Endothelial cell of umbilical vein (primary cell): ENCODE measurements around the gene COX10. TPM values are rescaled to one million over a fixed set of nuclear protein-coding genes. Genes with fewer than 3 reads are reported as not detected.

Source experiments
- BruUV-seq: library from RNA; stranded (reverse); fragments of 400-500 nt; replicated peaks from 2 replicates; lab custom pipeline; 2021; lab: Mats Ljungman, UMichigan
- CTCF ChIA-PET: fragments of 300-600, 350-600 bp; sonication (Branson Sonifier 250); formaldehyde crosslinking; loops from one replicate; lab custom pipeline; 2021; ENCODE audit warnings: antibody characterized with exemption, inconsistent platforms; lab: Charles Lee
- POLR2A ChIA-PET: fragments of 300-600, 350-600 bp; sonication (Branson Sonifier 250); formaldehyde crosslinking; loops from one replicate; lab custom pipeline; 2021; ENCODE audit warnings: antibody characterized with exemption, inconsistent platforms; lab: Charles Lee
- DNase-seq: peaks from one replicate; pipeline ENCODE4 v3.0.0-alpha.2; 2011; ENCODE audit warnings: low read depth, low spot score
- FAIRE-seq: peaks from 2 replicates; lab custom pipeline; 2011; peaks lifted over from hg19 to GRCh38; lab: Jason Lieb, UNC
- H2AFZ ChIP-seq: 2 replicates; pipeline ENCODE4 v1.6.0; 2012; ENCODE audit warnings: low read depth, low read length, control low read depth, inconsistent platforms
- H3K27ac ChIP-seq: 2 replicates; pipeline ENCODE4 v1.5.1; 2011; ENCODE audit warnings: low read depth, mild to moderate bottlenecking, control low read depth, low read length, moderate library complexity; ENCODE audit not compliant: insufficient read depth
- H3K27me3 ChIP-seq, 2 experiments: 2 replicates each; pipeline versions ENCODE4 v1.6.0 to v1.6.1; 2011; ENCODE audit warnings: low read length in 2 of 2, mixed read lengths in 1 of 2; ENCODE audit not compliant: control insufficient read depth in 2 of 2, insufficient read depth in 2 of 2
- H3K36me3 ChIP-seq, 2 experiments: 2 replicates in 1 of 2; 3 replicates in 1 of 2; pipeline ENCODE4 v1.5.1; 2011; ENCODE audit warnings: low read length in 2 of 2, mild to moderate bottlenecking in 1 of 2, moderate library complexity in 1 of 2; ENCODE audit not compliant: control insufficient read depth in 2 of 2, insufficient read depth in 2 of 2; ENCODE audit errors: extremely low read depth in 1 of 2
- H3K4me1 ChIP-seq: 3 replicates; pipeline ENCODE4 v1.5.1; 2011; ENCODE audit warnings: mild to moderate bottlenecking, low read length; ENCODE audit not compliant: control insufficient read depth, insufficient read depth; ENCODE audit errors: extremely low read depth
- H3K4me2 ChIP-seq: 2 replicates; pipeline ENCODE4 v1.6.1; 2011; ENCODE audit warnings: low read length, control low read depth, mixed read lengths; ENCODE audit not compliant: insufficient read depth
- H3K4me3 ChIP-seq, 3 experiments: fragments of 200-600 bp in 1 of 3; sonication (generic), shearing (Covaris generic) in 1 of 3; replicated peaks in 1 of 3; 2 replicates each; pipeline ENCODE4 v1.5.1; 2011 to 2016; ENCODE audit warnings: control low read depth in 3 of 3, low read length in 3 of 3, mild to moderate bottlenecking in 2 of 3, inconsistent platforms in 1 of 3, low read depth in 1 of 3, moderate library complexity in 1 of 3; ENCODE audit not compliant: insufficient read depth in 1 of 3
- H3K79me2 ChIP-seq: 2 replicates; pipeline ENCODE4 v1.6.0; 2012; ENCODE audit warnings: low read length, inconsistent platforms; ENCODE audit not compliant: control insufficient read depth, insufficient read depth
- H3K9ac ChIP-seq: replicated peaks from 2 replicates; pipeline ENCODE3; 2011; ENCODE audit warnings: low read length, control low read depth; ENCODE audit not compliant: insufficient read depth; ENCODE audit errors: extremely low read depth
- H3K9me1 ChIP-seq: replicated peaks from 3 replicates; pipeline ENCODE4 v1.6.0; 2011; ENCODE audit warnings: mild to moderate bottlenecking, low read length; ENCODE audit not compliant: control insufficient read depth, insufficient read depth; ENCODE audit errors: extremely low read depth
- H3K9me3 ChIP-seq: replicated peaks from 2 replicates; pipeline ENCODE4 v1.5.1; 2012; ENCODE audit warnings: low read length, inconsistent platforms; ENCODE audit not compliant: control insufficient read depth, insufficient read depth
- H4K20me1 ChIP-seq: replicated peaks from 2 replicates; pipeline ENCODE3; 2011; ENCODE audit warnings: mild to moderate bottlenecking, low read length; ENCODE audit not compliant: control insufficient read depth, insufficient read depth; ENCODE audit errors: extremely low read depth
- EZH2 ChIP-seq: IDR thresholded peaks from 2 replicates; pipeline ENCODE4 v1.6.1; 2012; ENCODE audit warnings: borderline replicate concordance, low read depth, mild to moderate bottlenecking, moderate library complexity, low read length, inconsistent platforms; ENCODE audit not compliant: severe bottlenecking
- FOS ChIP-seq: IDR thresholded peaks from 2 replicates; pipeline ENCODE4 v1.6.1; 2011; ENCODE audit warnings: mild to moderate bottlenecking, low read length, moderate library complexity, borderline replicate concordance; ENCODE audit not compliant: insufficient read depth
- GATA2 ChIP-seq: IDR thresholded peaks from 2 replicates; pipeline ENCODE4 v1.7.0; 2011; ENCODE audit warnings: low read depth, mild to moderate bottlenecking, moderate library complexity, mixed read lengths, low read length; ENCODE audit not compliant: insufficient read length, insufficient read depth
- JUN ChIP-seq: IDR thresholded peaks from 2 replicates; pipeline ENCODE4 v1.6.1; 2011; ENCODE audit warnings: borderline replicate concordance, low read depth; ENCODE audit not compliant: insufficient read length, insufficient read depth
- MAX ChIP-seq: IDR thresholded peaks from 2 replicates; pipeline ENCODE4 v1.6.1; 2011; ENCODE audit not compliant: insufficient read depth, insufficient read length
- MYC ChIP-seq: IDR thresholded peaks from one replicate; pipeline ENCODE4 v1.6.1; 2011; ENCODE audit warnings: mild to moderate bottlenecking, low read depth, low read length
- POLR2A ChIP-seq: IDR thresholded peaks from 2 replicates; pipeline ENCODE4 v1.6.1; 2012; ENCODE audit warnings: low read depth, mild to moderate bottlenecking, control low read depth, low read length
- POLR2AphosphoS5 ChIP-seq: IDR thresholded peaks from 2 replicates; pipeline ENCODE4 v1.6.1; 2012; ENCODE audit warnings: low read depth, mild to moderate bottlenecking, control low read depth, low read length, moderate library complexity; ENCODE audit not compliant: insufficient read depth
- dilution Hi-C: fragments of 300-500 bp; cut with MboI; formaldehyde crosslinking; loops from one replicate; pipeline ENCODE4 v1.15.0; 2019; ENCODE audit warnings: low sequenced_read_pairs; ENCODE audit not compliant: extremely low pct_ligation_motif_present
- intact Hi-C: fragments of 100-400 bp; cut with micrococcal nuclease; formaldehyde crosslinking; loops from one replicate; pipeline ENCODE4 v1.10.0; 2022
- polyA plus RNA-seq, 4 experiments: library from polyadenylated mRNA; depleted of rRNA in 3 of 4; stranded (reverse) in 3 of 4; unstranded in 1 of 4; fragments of >200 nt; gene quantifications; 2 replicates each; pipeline versions ENCODE4 v1.2.1 to v1.2.3, GENCODE V29; 2011 to 2012; ENCODE audit warnings: missing spikeins in 1 of 4
- total RNA-seq: library from RNA; stranded (reverse); gene quantifications from 2 replicates; pipeline ENCODE4 v1.2.3, GENCODE V29; 2021
- TF ChIP-seq, protein P1 (sequence below), 2 donors: IDR thresholded peaks; 1 replicate in 1 of 2; 2 replicates in 1 of 2; pipeline ENCODE4 v1.5.1; 2011; ENCODE audit warnings: low read length in 2 of 2, mild to moderate bottlenecking in 2 of 2, moderate library complexity in 2 of 2, control low read depth in 1 of 2, inconsistent platforms in 1 of 2, low read depth in 1 of 2; ENCODE audit not compliant: insufficient read depth in 1 of 2; ENCODE audit errors: extremely low read depth in 1 of 2

COX10 gene
- total and polyA plus RNA-seq, 2 donors (not counting 3 experiments of a cell fraction or from before 2014, with no cell fraction given): 9.8 to 12.1 TPM

DNA sequence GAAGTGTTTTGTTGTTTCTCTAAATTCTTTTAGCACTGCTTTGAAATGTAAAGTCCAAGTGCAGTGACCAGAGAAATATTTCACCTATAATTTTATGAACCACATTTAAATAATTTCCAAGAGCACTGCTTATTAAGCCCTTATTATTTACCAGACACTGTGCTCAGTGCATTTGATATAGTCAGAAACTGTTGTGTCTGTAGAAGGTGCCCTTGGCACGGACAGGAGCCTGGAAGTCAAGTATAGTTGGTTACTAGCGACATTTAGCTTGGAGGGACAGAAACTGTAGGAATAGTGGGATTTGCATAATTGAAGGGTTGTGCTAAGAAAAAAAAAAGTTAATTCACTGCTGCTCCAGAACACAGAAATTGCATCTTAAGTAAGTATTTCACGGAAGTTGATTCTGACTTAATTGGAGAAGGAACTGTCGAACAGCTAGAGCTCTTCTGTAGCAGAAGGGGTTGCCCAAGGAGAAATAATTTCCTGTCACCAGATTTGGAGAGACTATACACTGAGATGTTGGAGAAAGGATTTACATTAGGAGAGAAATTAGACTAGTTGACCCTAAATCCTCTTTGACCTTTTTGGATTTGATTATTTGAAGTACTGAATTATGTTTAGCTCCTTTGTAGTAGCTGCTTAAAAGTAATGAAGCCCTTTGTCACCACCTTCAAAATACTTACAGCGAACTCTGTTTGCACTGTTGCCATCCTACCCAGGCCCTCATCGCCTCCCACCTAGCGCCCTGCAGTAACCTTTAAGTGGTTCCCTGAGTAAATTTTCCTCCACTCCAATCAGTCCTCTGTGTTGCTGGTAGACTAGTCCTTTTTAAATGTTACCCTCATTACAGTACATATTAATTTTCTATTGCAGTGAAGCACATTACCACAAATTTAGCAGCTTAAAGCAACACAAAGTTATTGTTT, 25.6 kb downstream of the COX10 start:
- DNase-seq: no peak
- Histone ChIP-seq H3K36me3 (no peaks in the 10 kb centered on the region), H4K20me1 (no peaks in the 10 kb centered on the region), H3K4me3 (no peak overlapping the region), H2AFZ (no peak overlapping the region), H3K27me3 (no peaks in the 10 kb centered on the region), H3K9ac (no peak overlapping the region), H3K9me3 (no peaks in the 10 kb centered on the region), H3K27ac (no peak overlapping the region), H3K4me2 (no peak overlapping the region), H3K9me1 (no peaks in the 10 kb centered on the region), H3K79me2 (peaks cover 10% of the 10 kb centered on the region), H3K4me1 (peaks cover 27% of the 10 kb centered on the region)
- dilution Hi-C loops: no loop called here
- no peak for TF ChIP-seq GATA2
- TF ChIP-seq FOS: no peak
- TF ChIP-seq MYC: no peak
- no peak for TF ChIP-seq JUN
- TF ChIP-seq POLR2A: no peak
- no peak for TF ChIP-seq MAX
- no peak for TF ChIP-seq EZH2
- TF ChIP-seq, protein P1, sequence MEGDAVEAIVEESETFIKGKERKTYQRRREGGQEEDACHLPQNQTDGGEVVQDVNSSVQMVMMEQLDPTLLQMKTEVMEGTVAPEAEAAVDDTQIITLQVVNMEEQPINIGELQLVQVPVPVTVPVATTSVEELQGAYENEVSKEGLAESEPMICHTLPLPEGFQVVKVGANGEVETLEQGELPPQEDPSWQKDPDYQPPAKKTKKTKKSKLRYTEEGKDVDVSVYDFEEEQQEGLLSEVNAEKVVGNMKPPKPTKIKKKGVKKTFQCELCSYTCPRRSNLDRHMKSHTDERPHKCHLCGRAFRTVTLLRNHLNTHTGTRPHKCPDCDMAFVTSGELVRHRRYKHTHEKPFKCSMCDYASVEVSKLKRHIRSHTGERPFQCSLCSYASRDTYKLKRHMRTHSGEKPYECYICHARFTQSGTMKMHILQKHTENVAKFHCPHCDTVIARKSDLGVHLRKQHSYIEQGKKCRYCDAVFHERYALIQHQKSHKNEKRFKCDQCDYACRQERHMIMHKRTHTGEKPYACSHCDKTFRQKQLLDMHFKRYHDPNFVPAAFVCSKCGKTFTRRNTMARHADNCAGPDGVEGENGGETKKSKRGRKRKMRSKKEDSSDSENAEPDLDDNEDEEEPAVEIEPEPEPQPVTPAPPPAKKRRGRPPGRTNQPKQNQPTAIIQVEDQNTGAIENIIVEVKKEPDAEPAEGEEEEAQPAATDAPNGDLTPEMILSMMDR (IDR thresholded peaks at IDR 0.05; ENCODE audit: extremely low read depth in 1 of 2, insufficient read depth in 1 of 2, low read depth in 1 of 2, low read length in 2 of 2): no peak
- TF ChIP-seq POLR2AphosphoS5: no peak
- no TSS peak for BruUV-seq
- CTCF ChIA-PET: no interaction called here
- POLR2A ChIA-PET: no interaction called here
- intact Hi-C loops: no loop called here
- no peak for FAIRE-seq
